GM23338 (cell line): ENCODE measurements around the gene PAQR8. TPM values are rescaled to one million over a fixed set of nuclear protein-coding genes. Genes with fewer than 3 reads are reported as not detected.

Experiments used
- ATAC-seq: fragments of 200-7000 bp; cut with Tn5 transposase; 3 replicates; pipeline ENCODE4 v1.9.1; 2020
- DNase-seq: peaks from one replicate; pipeline ENCODE4 v3.0.0-alpha.2; 2015; ENCODE audit warnings: low spot score
- H2AFZ ChIP-seq: fragments of 200-600 bp; sonication (generic); 2 replicates; pipeline ENCODE4 v1.8.0; 2016; ENCODE audit warnings: antibody characterized with exemption, mild to moderate bottlenecking, moderate library complexity
- H3F3A ChIP-seq: fragments of 200-600 bp; sonication (generic); replicated peaks from 2 replicates; pipeline ENCODE4 v1.8.0; 2017; ENCODE audit warnings: antibody characterized with exemption, mixed run types, low read depth
- H3K27ac ChIP-seq: fragments of 200-600 bp; sonication (generic); 2 replicates; pipeline ENCODE4 v1.6.1; 2016; ENCODE audit warnings: low read depth
- H3K27me3 ChIP-seq: fragments of 200-600 bp; sonication (generic); 2 replicates; pipeline ENCODE4 v1.8.0; 2016; ENCODE audit warnings: mild to moderate bottlenecking, mixed run types, moderate library complexity; ENCODE audit not compliant: insufficient read depth
- H3K36me3 ChIP-seq: fragments of 200-600 bp; sonication (generic); 2 replicates; pipeline ENCODE4 v1.8.0; 2016; ENCODE audit warnings: mild to moderate bottlenecking; ENCODE audit not compliant: insufficient read depth
- H3K4me1 ChIP-seq: fragments of 200-600 bp; sonication (generic); 2 replicates; pipeline ENCODE4 v1.8.0; 2016; ENCODE audit warnings: mild to moderate bottlenecking, moderate library complexity; ENCODE audit not compliant: insufficient read depth
- H3K4me2 ChIP-seq: fragments of 200-600 bp; sonication (generic); 2 replicates; pipeline ENCODE4 v1.7.1; 2017; ENCODE audit warnings: mixed run types
- H3K4me3 ChIP-seq: fragments of 200-600 bp; sonication (generic); 2 replicates; pipeline ENCODE4 v1.6.1; 2016; ENCODE audit warnings: mixed run types
- H3K79me2 ChIP-seq: fragments of 200-600 bp; sonication (generic); replicated peaks from 2 replicates; pipeline ENCODE4 v1.8.0; 2017; ENCODE audit warnings: mild to moderate bottlenecking; ENCODE audit not compliant: insufficient read depth
- H3K9me2 ChIP-seq: fragments of 200-600 bp; sonication (generic); 2 replicates; pipeline ENCODE4 v1.8.0; 2017; ENCODE audit not compliant: insufficient read depth
- H4K20me1 ChIP-seq: fragments of 200-600 bp; sonication (generic); replicated peaks from 2 replicates; pipeline ENCODE4 v1.8.0; 2017; ENCODE audit warnings: mild to moderate bottlenecking; ENCODE audit not compliant: insufficient read depth
- H3K27ac Mint-ChIP-seq: 2 replicates; pipeline ENCODE4 v1.8.0; 2020; ENCODE audit warnings: inconsistent platforms, mild to moderate bottlenecking, moderate library complexity, mixed read lengths
- H3K27me3 Mint-ChIP-seq: 3 replicates; pipeline ENCODE4 v1.8.0; 2022; ENCODE audit warnings: low read depth, mild to moderate bottlenecking, moderate library complexity, mixed read lengths, inconsistent platforms; ENCODE audit not compliant: insufficient read depth, poor library complexity
- H3K36me3 Mint-ChIP-seq: 3 replicates; pipeline ENCODE4 v1.8.0; 2021; ENCODE audit warnings: low read depth, mild to moderate bottlenecking, inconsistent platforms, moderate library complexity, mixed read lengths
- H3K4me1 Mint-ChIP-seq: 3 replicates; pipeline ENCODE4 v1.8.0; 2020; ENCODE audit warnings: mild to moderate bottlenecking, inconsistent platforms, mixed read lengths
- H3K4me3 Mint-ChIP-seq: 3 replicates; pipeline ENCODE4 v1.8.0; 2021; ENCODE audit warnings: moderate library complexity, mild to moderate bottlenecking, inconsistent platforms, mixed read lengths
- H3K9me3 Mint-ChIP-seq: 3 replicates; pipeline ENCODE4 v1.8.0; 2020; ENCODE audit warnings: moderate library complexity, mild to moderate bottlenecking, inconsistent platforms, mixed read lengths
- CREB1 ChIP-seq: fragments of 250-450 bp; sonication (Bioruptor Pico); IDR thresholded peaks from 2 replicates; pipeline ENCODE4 v1.5.0; 2020; ENCODE audit warnings: low read depth, mild to moderate bottlenecking, moderate library complexity
- EZH2 ChIP-seq: fragments of 200-600 bp; sonication (generic); IDR thresholded peaks from one replicate; pipeline ENCODE4 v1.8.0; 2017; ENCODE audit warnings: antibody characterized with exemption, mild to moderate bottlenecking, low read depth; ENCODE audit not compliant: unreplicated experiment
- EZH2phosphoT487 ChIP-seq: fragments of 200-600 bp; sonication (generic); IDR thresholded peaks from one replicate; pipeline ENCODE4 v1.8.1; 2018; ENCODE audit warnings: antibody characterized with exemption; ENCODE audit not compliant: unreplicated experiment
- JUNB ChIP-seq: IDR thresholded peaks from one replicate; pipeline ENCODE4 v1.6.1; 2016; ENCODE audit warnings: antibody characterized with exemption; ENCODE audit not compliant: unreplicated experiment
- NANOG ChIP-seq: IDR thresholded peaks from 2 replicates; pipeline ENCODE4 v1.6.1; 2016; ENCODE audit warnings: antibody characterized with exemption, borderline replicate concordance
- ZNF114 ChIP-seq: fragments of 250-450 bp; sonication (Bioruptor Pico); IDR thresholded peaks from 2 replicates; pipeline ENCODE4 v1.5.0; 2020; ENCODE audit warnings: mild to moderate bottlenecking, moderate library complexity
- polyA plus RNA-seq: library from polyadenylated mRNA; unstranded; fragments of >200 nt; fragmentation: Nextera tagmentation; extraction: Ambion mirVana; gene quantifications from 2 replicates; pipeline ENCODE4 v1.2.1, GENCODE V29; 2016
- total RNA-seq: library from RNA; depleted of rRNA; stranded (reverse); fragments of >200 nt; shearing (Covaris generic); gene quantifications from 2 replicates; pipeline ENCODE4 v1.2.3, GENCODE V29; 2014
- TF ChIP-seq, protein P1 (sequence below), 2 experiments: fragments of 200-600 bp in 1 of 2; sonication (generic) in 1 of 2; conservative IDR thresholded peaks; 2 replicates each; pipeline versions ENCODE4 v1.5.1 to v1.6.1; 2016 to 2017; ENCODE audit warnings: antibody characterized with exemption in 2 of 2, low read depth in 2 of 2, mild to moderate bottlenecking in 2 of 2, moderate library complexity in 1 of 2
- TF ChIP-seq, protein P2 (sequence below): IDR thresholded peaks from 2 replicates; pipeline ENCODE4 v1.6.1; 2016; ENCODE audit warnings: antibody characterized with exemption
- TF ChIP-seq, protein P3 (sequence below): IDR thresholded peaks from one replicate; pipeline ENCODE4 v1.6.1; 2018; ENCODE audit warnings: antibody characterized with exemption; ENCODE audit not compliant: unreplicated experiment
- TF ChIP-seq, protein P4 (sequence below): fragments of 250-450 bp; sonication (Bioruptor Pico); IDR thresholded peaks from 2 replicates; pipeline ENCODE4 v1.5.0; 2020; ENCODE audit warnings: mild to moderate bottlenecking, moderate library complexity

The PAQR8 gene
- total and polyA plus RNA-seq, 2 experiments from 2014 or later, result 3.6 to 11.2 TPM

DNA sequence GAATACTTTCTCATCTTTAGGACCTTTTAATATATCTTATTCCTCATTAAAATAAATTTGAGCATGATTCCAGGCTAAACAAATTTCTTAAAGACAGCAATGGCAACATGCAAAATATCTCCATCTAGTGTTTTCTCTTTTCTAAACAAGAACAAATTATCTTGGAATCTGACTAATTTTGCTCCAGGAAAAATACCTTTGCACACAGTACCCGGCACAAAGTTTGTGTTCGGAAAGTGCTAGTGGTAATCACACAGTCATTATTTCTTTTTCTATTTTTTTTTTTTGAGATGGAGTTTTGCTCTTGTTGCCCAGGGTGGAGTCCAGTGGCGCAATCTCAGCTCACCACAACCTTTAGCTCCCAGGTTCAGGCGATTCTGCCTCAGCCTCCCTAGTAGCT is 50.0 kb downstream of the PAQR8 start:
- Histone ChIP-seq H3F3A (no peaks in the 10 kb centered on the region), H3K4me1 (no peaks in the 10 kb centered on the region), H3K27ac (no peak overlapping the region), H3K36me3 (no peaks in the 10 kb centered on the region), H3K9me2 (no peaks in the 10 kb centered on the region), H3K79me2 (no peaks in the 10 kb centered on the region), H3K4me2 (no peak overlapping the region), H3K4me3 (no peak overlapping the region), H3K27me3 (no peaks in the 10 kb centered on the region), H4K20me1 (no peaks in the 10 kb centered on the region), H2AFZ (no peak overlapping the region)
- peaks cover 4% of the 10 kb centered on the region; the same call in 2 of the 3 replicates for H3K4me1 Mint-ChIP-seq
- ATAC-seq (no peak), DNase-seq (no peak)
- H3K27me3 Mint-ChIP-seq, result no peaks in the 10 kb centered on the region
- TF ChIP-seq, protein P1, sequence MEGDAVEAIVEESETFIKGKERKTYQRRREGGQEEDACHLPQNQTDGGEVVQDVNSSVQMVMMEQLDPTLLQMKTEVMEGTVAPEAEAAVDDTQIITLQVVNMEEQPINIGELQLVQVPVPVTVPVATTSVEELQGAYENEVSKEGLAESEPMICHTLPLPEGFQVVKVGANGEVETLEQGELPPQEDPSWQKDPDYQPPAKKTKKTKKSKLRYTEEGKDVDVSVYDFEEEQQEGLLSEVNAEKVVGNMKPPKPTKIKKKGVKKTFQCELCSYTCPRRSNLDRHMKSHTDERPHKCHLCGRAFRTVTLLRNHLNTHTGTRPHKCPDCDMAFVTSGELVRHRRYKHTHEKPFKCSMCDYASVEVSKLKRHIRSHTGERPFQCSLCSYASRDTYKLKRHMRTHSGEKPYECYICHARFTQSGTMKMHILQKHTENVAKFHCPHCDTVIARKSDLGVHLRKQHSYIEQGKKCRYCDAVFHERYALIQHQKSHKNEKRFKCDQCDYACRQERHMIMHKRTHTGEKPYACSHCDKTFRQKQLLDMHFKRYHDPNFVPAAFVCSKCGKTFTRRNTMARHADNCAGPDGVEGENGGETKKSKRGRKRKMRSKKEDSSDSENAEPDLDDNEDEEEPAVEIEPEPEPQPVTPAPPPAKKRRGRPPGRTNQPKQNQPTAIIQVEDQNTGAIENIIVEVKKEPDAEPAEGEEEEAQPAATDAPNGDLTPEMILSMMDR (conservative IDR thresholded peaks at IDR 0.05; ENCODE audit: low read depth in 2 of 2), result no peak
- no peak for TF ChIP-seq CREB1 (CRISPR knock-in tag)
- TF ChIP-seq, protein P2, sequence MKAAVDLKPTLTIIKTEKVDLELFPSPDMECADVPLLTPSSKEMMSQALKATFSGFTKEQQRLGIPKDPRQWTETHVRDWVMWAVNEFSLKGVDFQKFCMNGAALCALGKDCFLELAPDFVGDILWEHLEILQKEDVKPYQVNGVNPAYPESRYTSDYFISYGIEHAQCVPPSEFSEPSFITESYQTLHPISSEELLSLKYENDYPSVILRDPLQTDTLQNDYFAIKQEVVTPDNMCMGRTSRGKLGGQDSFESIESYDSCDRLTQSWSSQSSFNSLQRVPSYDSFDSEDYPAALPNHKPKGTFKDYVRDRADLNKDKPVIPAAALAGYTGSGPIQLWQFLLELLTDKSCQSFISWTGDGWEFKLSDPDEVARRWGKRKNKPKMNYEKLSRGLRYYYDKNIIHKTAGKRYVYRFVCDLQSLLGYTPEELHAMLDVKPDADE, result no peak
- TF ChIP-seq EZH2, result no peak
- TF ChIP-seq, protein P3, sequence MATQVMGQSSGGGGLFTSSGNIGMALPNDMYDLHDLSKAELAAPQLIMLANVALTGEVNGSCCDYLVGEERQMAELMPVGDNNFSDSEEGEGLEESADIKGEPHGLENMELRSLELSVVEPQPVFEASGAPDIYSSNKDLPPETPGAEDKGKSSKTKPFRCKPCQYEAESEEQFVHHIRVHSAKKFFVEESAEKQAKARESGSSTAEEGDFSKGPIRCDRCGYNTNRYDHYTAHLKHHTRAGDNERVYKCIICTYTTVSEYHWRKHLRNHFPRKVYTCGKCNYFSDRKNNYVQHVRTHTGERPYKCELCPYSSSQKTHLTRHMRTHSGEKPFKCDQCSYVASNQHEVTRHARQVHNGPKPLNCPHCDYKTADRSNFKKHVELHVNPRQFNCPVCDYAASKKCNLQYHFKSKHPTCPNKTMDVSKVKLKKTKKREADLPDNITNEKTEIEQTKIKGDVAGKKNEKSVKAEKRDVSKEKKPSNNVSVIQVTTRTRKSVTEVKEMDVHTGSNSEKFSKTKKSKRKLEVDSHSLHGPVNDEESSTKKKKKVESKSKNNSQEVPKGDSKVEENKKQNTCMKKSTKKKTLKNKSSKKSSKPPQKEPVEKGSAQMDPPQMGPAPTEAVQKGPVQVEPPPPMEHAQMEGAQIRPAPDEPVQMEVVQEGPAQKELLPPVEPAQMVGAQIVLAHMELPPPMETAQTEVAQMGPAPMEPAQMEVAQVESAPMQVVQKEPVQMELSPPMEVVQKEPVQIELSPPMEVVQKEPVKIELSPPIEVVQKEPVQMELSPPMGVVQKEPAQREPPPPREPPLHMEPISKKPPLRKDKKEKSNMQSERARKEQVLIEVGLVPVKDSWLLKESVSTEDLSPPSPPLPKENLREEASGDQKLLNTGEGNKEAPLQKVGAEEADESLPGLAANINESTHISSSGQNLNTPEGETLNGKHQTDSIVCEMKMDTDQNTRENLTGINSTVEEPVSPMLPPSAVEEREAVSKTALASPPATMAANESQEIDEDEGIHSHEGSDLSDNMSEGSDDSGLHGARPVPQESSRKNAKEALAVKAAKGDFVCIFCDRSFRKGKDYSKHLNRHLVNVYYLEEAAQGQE, result no peak
- TF ChIP-seq EZH2phosphoT487, result no peak
- TF ChIP-seq NANOG, result no peak
- TF ChIP-seq, protein P4, sequence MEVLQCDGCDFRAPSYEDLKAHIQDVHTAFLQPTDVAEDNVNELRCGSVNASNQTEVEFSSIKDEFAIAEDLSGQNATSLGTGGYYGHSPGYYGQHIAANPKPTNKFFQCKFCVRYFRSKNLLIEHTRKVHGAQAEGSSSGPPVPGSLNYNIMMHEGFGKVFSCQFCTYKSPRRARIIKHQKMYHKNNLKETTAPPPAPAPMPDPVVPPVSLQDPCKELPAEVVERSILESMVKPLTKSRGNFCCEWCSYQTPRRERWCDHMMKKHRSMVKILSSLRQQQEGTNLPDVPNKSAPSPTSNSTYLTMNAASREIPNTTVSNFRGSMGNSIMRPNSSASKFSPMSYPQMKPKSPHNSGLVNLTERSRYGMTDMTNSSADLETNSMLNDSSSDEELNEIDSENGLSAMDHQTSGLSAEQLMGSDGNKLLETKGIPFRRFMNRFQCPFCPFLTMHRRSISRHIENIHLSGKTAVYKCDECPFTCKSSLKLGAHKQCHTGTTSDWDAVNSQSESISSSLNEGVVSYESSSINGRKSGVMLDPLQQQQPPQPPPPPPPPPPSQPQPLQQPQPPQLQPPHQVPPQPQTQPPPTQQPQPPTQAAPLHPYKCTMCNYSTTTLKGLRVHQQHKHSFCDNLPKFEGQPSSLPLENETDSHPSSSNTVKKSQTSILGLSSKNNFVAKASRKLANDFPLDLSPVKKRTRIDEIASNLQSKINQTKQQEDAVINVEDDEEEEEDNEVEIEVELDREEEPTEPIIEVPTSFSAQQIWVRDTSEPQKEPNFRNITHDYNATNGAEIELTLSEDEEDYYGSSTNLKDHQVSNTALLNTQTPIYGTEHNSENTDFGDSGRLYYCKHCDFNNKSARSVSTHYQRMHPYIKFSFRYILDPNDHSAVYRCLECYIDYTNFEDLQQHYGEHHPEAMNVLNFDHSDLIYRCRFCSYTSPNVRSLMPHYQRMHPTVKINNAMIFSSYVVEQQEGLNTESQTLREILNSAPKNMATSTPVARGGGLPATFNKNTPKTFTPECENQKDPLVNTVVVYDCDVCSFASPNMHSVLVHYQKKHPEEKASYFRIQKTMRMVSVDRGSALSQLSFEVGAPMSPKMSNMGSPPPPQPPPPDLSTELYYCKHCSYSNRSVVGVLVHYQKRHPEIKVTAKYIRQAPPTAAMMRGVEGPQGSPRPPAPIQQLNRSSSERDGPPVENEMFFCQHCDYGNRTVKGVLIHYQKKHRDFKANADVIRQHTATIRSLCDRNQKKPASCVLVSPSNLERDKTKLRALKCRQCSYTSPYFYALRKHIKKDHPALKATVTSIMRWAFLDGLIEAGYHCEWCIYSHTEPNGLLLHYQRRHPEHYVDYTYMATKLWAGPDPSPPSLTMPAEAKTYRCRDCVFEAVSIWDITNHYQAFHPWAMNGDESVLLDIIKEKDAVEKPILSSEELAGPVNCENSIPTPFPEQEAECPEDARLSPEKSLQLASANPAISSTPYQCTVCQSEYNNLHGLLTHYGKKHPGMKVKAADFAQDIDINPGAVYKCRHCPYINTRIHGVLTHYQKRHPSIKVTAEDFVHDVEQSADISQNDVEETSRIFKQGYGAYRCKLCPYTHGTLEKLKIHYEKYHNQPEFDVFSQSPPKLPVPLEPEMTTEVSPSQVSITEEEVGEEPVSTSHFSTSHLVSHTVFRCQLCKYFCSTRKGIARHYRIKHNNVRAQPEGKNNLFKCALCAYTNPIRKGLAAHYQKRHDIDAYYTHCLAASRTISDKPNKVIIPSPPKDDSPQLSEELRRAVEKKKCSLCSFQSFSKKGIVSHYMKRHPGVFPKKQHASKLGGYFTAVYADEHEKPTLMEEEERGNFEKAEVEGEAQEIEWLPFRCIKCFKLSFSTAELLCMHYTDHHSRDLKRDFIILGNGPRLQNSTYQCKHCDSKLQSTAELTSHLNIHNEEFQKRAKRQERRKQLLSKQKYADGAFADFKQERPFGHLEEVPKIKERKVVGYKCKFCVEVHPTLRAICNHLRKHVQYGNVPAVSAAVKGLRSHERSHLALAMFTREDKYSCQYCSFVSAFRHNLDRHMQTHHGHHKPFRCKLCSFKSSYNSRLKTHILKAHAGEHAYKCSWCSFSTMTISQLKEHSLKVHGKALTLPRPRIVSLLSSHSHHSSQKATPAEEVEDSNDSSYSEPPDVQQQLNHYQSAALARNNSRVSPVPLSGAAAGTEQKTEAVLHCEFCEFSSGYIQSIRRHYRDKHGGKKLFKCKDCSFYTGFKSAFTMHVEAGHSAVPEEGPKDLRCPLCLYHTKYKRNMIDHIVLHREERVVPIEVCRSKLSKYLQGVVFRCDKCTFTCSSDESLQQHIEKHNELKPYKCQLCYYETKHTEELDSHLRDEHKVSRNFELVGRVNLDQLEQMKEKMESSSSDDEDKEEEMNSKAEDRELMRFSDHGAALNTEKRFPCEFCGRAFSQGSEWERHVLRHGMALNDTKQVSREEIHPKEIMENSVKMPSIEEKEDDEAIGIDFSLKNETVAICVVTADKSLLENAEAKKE (CRISPR knock-in tag), result no peak
- no peak for TF ChIP-seq JUNB
- TF ChIP-seq ZNF114, result no peak
- no peaks in the 10 kb centered on the region for H3K9me3 Mint-ChIP-seq
- H3K4me3 Mint-ChIP-seq, result no peak overlapping the region
- no peaks in the 10 kb centered on the region for H3K36me3 Mint-ChIP-seq
- H3K27ac Mint-ChIP-seq, result no peak overlapping the region
